Keratinocyte (primary cell): ENCODE results near the gene C7orf33. TPM values are rescaled to one million over a fixed set of nuclear protein-coding genes. Genes with fewer than 3 reads are reported as not detected.

Experiments used
- DNase-seq: peaks from one replicate; pipeline ENCODE4 v3.0.0-alpha.2; 2011; ENCODE audit warnings: low read depth, missing footprints, low spot score
- FAIRE-seq: peaks from 2 replicates; lab custom pipeline; 2011; peaks lifted over from hg19 to GRCh38; lab: Jason Lieb, UNC
- H2AFZ ChIP-seq: 2 replicates; pipeline ENCODE4 v1.6.0; 2012; ENCODE audit warnings: low read length, control low read depth, inconsistent platforms; ENCODE audit not compliant: control insufficient read depth
- H3K27ac ChIP-seq: 2 replicates; pipeline ENCODE4 v1.5.1; 2011; ENCODE audit warnings: low read length; ENCODE audit not compliant: control insufficient read depth, insufficient read depth
- H3K27me3 ChIP-seq: 3 replicates; pipeline ENCODE4 v1.6.0; 2011; ENCODE audit warnings: low read length; ENCODE audit not compliant: control insufficient read depth, insufficient read depth; ENCODE audit errors: extremely low read depth
- H3K36me3 ChIP-seq, 2 experiments: 2 replicates in 1 of 2; 3 replicates in 1 of 2; pipeline ENCODE4 v1.5.1; 2011; ENCODE audit warnings: low read length in 2 of 2, mild to moderate bottlenecking in 1 of 2; ENCODE audit not compliant: control insufficient read depth in 2 of 2, insufficient read depth in 2 of 2; ENCODE audit errors: extremely low read depth in 1 of 2
- H3K4me1 ChIP-seq: 3 replicates; pipeline ENCODE4 v1.5.1; 2011; ENCODE audit warnings: low read length; ENCODE audit not compliant: control insufficient read depth, insufficient read depth; ENCODE audit errors: extremely low read depth
- H3K4me2 ChIP-seq: 3 replicates; pipeline ENCODE4 v1.6.0; 2011; ENCODE audit warnings: low read depth, low read length; ENCODE audit not compliant: control insufficient read depth, insufficient read depth; ENCODE audit errors: extremely low read depth
- H3K4me3 ChIP-seq, 3 experiments: fragments of 200-600 bp in 1 of 3; sonication (generic) in 1 of 3; 2 replicates in 2 of 3; 3 replicates in 1 of 3; pipeline ENCODE4 v1.5.1; 2011 to 2016; ENCODE audit warnings: low read length in 3 of 3, mild to moderate bottlenecking in 3 of 3, control low read depth in 2 of 3, inconsistent platforms in 1 of 3, low read depth in 1 of 3, mixed read lengths in 1 of 3, mixed run types in 1 of 3, moderate library complexity in 1 of 3; ENCODE audit not compliant: control insufficient read depth in 2 of 3, insufficient read depth in 2 of 3; ENCODE audit errors: extremely low read depth in 1 of 3
- H3K79me2 ChIP-seq: 2 replicates; pipeline ENCODE4 v1.6.0; 2012; ENCODE audit warnings: low read length; ENCODE audit not compliant: control insufficient read depth, insufficient read depth
- H3K9ac ChIP-seq: 3 replicates; pipeline ENCODE4 v1.6.0; 2011; ENCODE audit warnings: low read length; ENCODE audit not compliant: control insufficient read depth, insufficient read depth; ENCODE audit errors: extremely low read depth
- H3K9me1 ChIP-seq: 3 replicates; pipeline ENCODE4 v1.6.0; 2011; ENCODE audit warnings: low read length; ENCODE audit not compliant: control insufficient read depth, insufficient read depth; ENCODE audit errors: extremely low read depth
- H3K9me3 ChIP-seq: 2 replicates; pipeline ENCODE4 v1.5.1; 2012; ENCODE audit warnings: low read depth, low read length; ENCODE audit not compliant: control insufficient read depth
- H4K20me1 ChIP-seq: 3 replicates; pipeline ENCODE4 v1.6.0; 2011; ENCODE audit warnings: low read length; ENCODE audit not compliant: control insufficient read depth, insufficient read depth; ENCODE audit errors: extremely low read depth
- CTCF ChIP-seq, 3 experiments: IDR thresholded peaks in 1 of 3; conservative IDR thresholded peaks in 1 of 3; optimal IDR thresholded peaks in 1 of 3; 2 replicates in 2 of 3; 3 replicates in 1 of 3; pipeline versions ENCODE3 to v1.5.1; 2011; ENCODE audit warnings: low read length in 3 of 3, mild to moderate bottlenecking in 3 of 3, moderate library complexity in 2 of 3, control low read depth in 1 of 3, inconsistent platforms in 1 of 3; ENCODE audit not compliant: insufficient read depth in 2 of 3; ENCODE audit errors: extremely low read depth in 1 of 3
- EZH2 ChIP-seq: IDR thresholded peaks from one replicate; pipeline ENCODE4 v1.6.1; 2012; ENCODE audit warnings: inconsistent platforms, mild to moderate bottlenecking, low read length, moderate library complexity
- dilution Hi-C: fragments of 300-500 bp; cut with MboI; formaldehyde crosslinking; loops from one replicate; pipeline ENCODE4 v1.7.0; 2020; ENCODE audit warnings: low sequenced_read_pairs; ENCODE audit not compliant: extremely low pct_ligation_motif_present
- polyA plus RNA-seq, 5 experiments: library from polyadenylated mRNA; depleted of rRNA in 3 of 5; stranded (reverse) in 3 of 5; stranded (forward) in 1 of 5; unstranded in 1 of 5; fragments of >200 nt; gene quantifications; 1 replicate in 1 of 5; 2 replicates in 3 of 5; 3 replicates in 1 of 5; pipeline versions ENCODE4 v1.2.1 to v1.2.3, GENCODE V29; 2011 to 2012; ENCODE audit warnings: missing spikeins in 2 of 5, low read depth in 1 of 5, low replicate concordance in 1 of 5

Gene C7orf33
- polyA plus RNA-seq, 1 donor (not counting 4 experiments of a cell fraction or from before 2014, with no cell fraction given): not detected

GRCh38 chr7:148580446-148580845, 10.1 kb upstream of the C7orf33 start:
- no peaks in the 10 kb centered on the region for H3K27me3 ChIP-seq
- FAIRE-seq: no peak
- no peaks in the 10 kb centered on the region for H3K36me3 ChIP-seq
- TF ChIP-seq EZH2: no peak
- TF ChIP-seq CTCF (optimal IDR thresholded peaks at IDR 0.05 in 1 of 3, IDR thresholded peaks at IDR 0.05 in 1 of 3, conservative IDR thresholded peaks at IDR 0.05 in 1 of 3; ENCODE audit: extremely low read depth in 1 of 3, insufficient read depth in 2 of 3, low read length in 3 of 3): no peak
- H3K4me3 ChIP-seq: no peak overlapping the region
- H3K4me1 ChIP-seq: no peaks in the 10 kb centered on the region
- H3K9me1 ChIP-seq: no peaks in the 10 kb centered on the region
- no peaks in the 10 kb centered on the region for H3K79me2 ChIP-seq
- no peak overlapping the region for H3K27ac ChIP-seq
- no peaks in the 10 kb centered on the region for H3K9me3 ChIP-seq
- DNase-seq: no peak
- H3K9ac ChIP-seq: no peak overlapping the region
- no peaks in the 10 kb centered on the region for H4K20me1 ChIP-seq
- no peak overlapping the region for H2AFZ ChIP-seq
- dilution Hi-C loops: no loop called here
- H3K4me2 ChIP-seq: no peak overlapping the region

- H3K4me2 ChIP-seq: no peak overlapping the region
- no peaks in the 10 kb centered on the region for H3K79me2 ChIP-seq
- no peaks in the 10 kb centered on the region for H3K9me3 ChIP-seq
- FAIRE-seq (no peak), DNase-seq (no peak)
- H3K27me3 ChIP-seq: no peaks in the 10 kb centered on the region
- dilution Hi-C loops: no loop called here
- no peaks in the 10 kb centered on the region for H3K4me1 ChIP-seq
- no peaks in the 10 kb centered on the region for H3K9me1 ChIP-seq
- no peaks in the 10 kb centered on the region for H4K20me1 ChIP-seq
- H2AFZ ChIP-seq: no peak overlapping the region
- H3K27ac ChIP-seq: no peak overlapping the region
- H3K9ac ChIP-seq: no peak overlapping the region
- no peaks in the 10 kb centered on the region for H3K36me3 ChIP-seq
- TF ChIP-seq EZH2: no peak
- no peak for TF ChIP-seq CTCF (optimal IDR thresholded peaks at IDR 0.05 in 1 of 3, IDR thresholded peaks at IDR 0.05 in 1 of 3, conservative IDR thresholded peaks at IDR 0.05 in 1 of 3; ENCODE audit: extremely low read depth in 1 of 3, insufficient read depth in 2 of 3, low read length in 3 of 3)
- H3K4me3 ChIP-seq: no peak overlapping the region
Observed at GRCh38 chr7:148581624-148582023, 8.9 kb upstream of the C7orf33 start.
